Measurements from ENCODE around the gene CEPT1. TPM values are rescaled to one million over a fixed set of nuclear protein-coding genes. Genes with fewer than 3 reads are reported as not detected.

CEPT1 gene
- total RNA-seq, 4 donors from 2014 or later: 32.2 to 53.8 (median 51.7) TPM

GRCh38 chr1:111161843-111162487 lies 21.9 kb downstream of the CEPT1 start:
- intact Hi-C loops (cut with DNase I): no loop called here
- H3K27me3 ChIP-seq: no peaks in the 10 kb centered on the region
- no peak for DNase-seq
- H3K9me3 ChIP-seq: no peaks in the 10 kb centered on the region
- H3K4me3 ChIP-seq (replicated peaks in 1 of 3): no peak overlapping the region
- H3K36me3 ChIP-seq: peaks cover 0 to 4% of the 10 kb centered on the region in 2 donors
- H3K27ac ChIP-seq: no peak overlapping the region
- 64 to 71% methylated on average over 1 of the region's 1 CpG for WGBS, 2 donors
- H3K4me1 ChIP-seq: no peaks in the 10 kb centered on the region
- TF ChIP-seq POLR2A (IDR thresholded peaks at IDR 0.05): no peak
- no peak for TF ChIP-seq CTCF (IDR thresholded peaks at IDR 0.05)

- H3K27ac ChIP-seq: no peak overlapping the region
- peaks cover 0 to 4% of the 10 kb centered on the region in 2 donors for H3K36me3 ChIP-seq
- no peaks in the 10 kb centered on the region for H3K9me3 ChIP-seq
- TF ChIP-seq CTCF (IDR thresholded peaks at IDR 0.05): no peak
- TF ChIP-seq POLR2A (IDR thresholded peaks at IDR 0.05): no peak
- no peaks in the 10 kb centered on the region for H3K27me3 ChIP-seq
- H3K4me1 ChIP-seq: no peaks in the 10 kb centered on the region
- H3K4me3 ChIP-seq (replicated peaks in 1 of 3): no peak overlapping the region
- DNase-seq: no peak
- WGBS, 2 donors: 93 to 96% methylated on average over 2 of the region's 2 CpGs
- intact Hi-C loops (cut with DNase I): no loop called here
Measured at GRCh38 chr1:111162488-111162880, 22.5 kb downstream of the CEPT1 start.

GRCh38 chr1:111163363-111163762 lies 23.3 kb downstream of the CEPT1 start:
- no peak for TF ChIP-seq POLR2A (IDR thresholded peaks at IDR 0.05)
- no peak for TF ChIP-seq CTCF (IDR thresholded peaks at IDR 0.05)
- H3K27ac ChIP-seq: no peak overlapping the region
- no peaks in the 10 kb centered on the region for H3K27me3 ChIP-seq
- 92 to 95% methylated on average over 4 of the region's 4 CpGs for WGBS, 2 donors
- intact Hi-C loops (cut with DNase I): no loop called here
- no peak for DNase-seq
- no peaks in the 10 kb centered on the region for H3K4me1 ChIP-seq
- no peak overlapping the region for H3K4me3 ChIP-seq (replicated peaks in 1 of 3)
- H3K36me3 ChIP-seq: peaks cover 0 to 4% of the 10 kb centered on the region in 2 donors
- H3K9me3 ChIP-seq: no peaks in the 10 kb centered on the region

- DNase-seq: no peak
- Histone ChIP-seq H3K4me3 (replicated peaks in 1 of 3) (no peak overlapping the region), H3K27me3 (no peaks in the 10 kb centered on the region), H3K27ac (no peak overlapping the region), H3K4me1 (no peaks in the 10 kb centered on the region), H3K36me3 (peaks cover 0 to 4% of the 10 kb centered on the region in 2 donors), H3K9me3 (no peaks in the 10 kb centered on the region)
- 95 to 96% methylated on average over 2 of the region's 2 CpGs for WGBS, 2 donors
- TF ChIP-seq POLR2A (IDR thresholded peaks at IDR 0.05): no peak
- TF ChIP-seq CTCF (IDR thresholded peaks at IDR 0.05): no peak
- intact Hi-C loops (cut with DNase I): no loop called here
Measured at GRCh38 chr1:111164151-111164550, 24.1 kb downstream of the CEPT1 start.

GRCh38 chr1:111172463-111172862 lies 32.4 kb downstream of the CEPT1 start:
- no peaks in the 10 kb centered on the region for H3K4me1 ChIP-seq
- intact Hi-C loops (cut with DNase I): no loop called here
- H3K4me3 ChIP-seq (replicated peaks in 1 of 3): no peak overlapping the region
- no peak for TF ChIP-seq CTCF (IDR thresholded peaks at IDR 0.05)
- no peak for TF ChIP-seq POLR2A (IDR thresholded peaks at IDR 0.05)
- H3K36me3 ChIP-seq: peaks cover 8 to 11% of the 10 kb centered on the region in 2 donors
- no peaks in the 10 kb centered on the region for H3K27me3 ChIP-seq
- H3K9me3 ChIP-seq: no peaks in the 10 kb centered on the region
- no peak overlapping the region for H3K27ac ChIP-seq
- no peak for DNase-seq

All from thyroid gland (tissue), 4 donors.